SK-N-SH treated with all-trans-retinoic acid at 6 μM for 48 hours (cell line): Measurements from ENCODE around the gene ICAM3.

ENCODE experiments used
- ATAC-seq: fragments of 200-7000 bp; cut with Tn5 transposase; 3 replicates; pipeline ENCODE4 v1.9.1; 2020; ENCODE audit warnings: mild to moderate bottlenecking, moderate library complexity
- BACH2 ChIP-seq: fragments of 250-450 bp; sonication (Bioruptor Pico); IDR thresholded peaks from 2 replicates; pipeline ENCODE4 v1.9.0; 2021; ENCODE audit warnings: mild to moderate bottlenecking, borderline replicate concordance
- CSDC2 ChIP-seq: fragments of 250-450 bp; sonication (Bioruptor Pico); IDR thresholded peaks from 2 replicates; pipeline ENCODE4 v1.5.0; 2020; ENCODE audit warnings: mild to moderate bottlenecking, moderate library complexity
- ESRRG ChIP-seq: fragments of 250-450 bp; sonication (Bioruptor Pico); IDR thresholded peaks from 2 replicates; pipeline ENCODE4 v1.6.1; 2021; ENCODE audit warnings: mild to moderate bottlenecking
- GLIS3 ChIP-seq: fragments of 250-450 bp; sonication (Bioruptor Pico); IDR thresholded peaks from 2 replicates; pipeline ENCODE4 v1.5.0; 2020; ENCODE audit warnings: mild to moderate bottlenecking, moderate library complexity
- ISL1 ChIP-seq: fragments of 250-450 bp; sonication (Bioruptor Pico); IDR thresholded peaks from 2 replicates; pipeline ENCODE4 v2.1.2; 2022; ENCODE audit warnings: mild to moderate bottlenecking, moderate library complexity
- OSR1 ChIP-seq: fragments of 250-450 bp; sonication (Bioruptor Pico); IDR thresholded peaks from 2 replicates; pipeline ENCODE4 v1.8.0; 2022; ENCODE audit warnings: moderate library complexity, mild to moderate bottlenecking, inconsistent platforms
- PPARA ChIP-seq: fragments of 250-450 bp; sonication (Bioruptor Pico); IDR thresholded peaks from 2 replicates; pipeline ENCODE4 v1.5.0; 2020; ENCODE audit warnings: mild to moderate bottlenecking, borderline replicate concordance
- RARB ChIP-seq: fragments of 250-450 bp; sonication (Bioruptor Pico); IDR thresholded peaks from 2 replicates; pipeline ENCODE4 v1.8.0; 2021; ENCODE audit warnings: mild to moderate bottlenecking, moderate library complexity
- SNAI2 ChIP-seq: fragments of 250-450 bp; sonication (Bioruptor Pico); IDR thresholded peaks from 2 replicates; pipeline ENCODE4 v1.5.0; 2020; ENCODE audit warnings: mild to moderate bottlenecking, moderate library complexity
- TCF4 ChIP-seq: fragments of 250-450 bp; sonication (Bioruptor Pico); IDR thresholded peaks from 2 replicates; pipeline ENCODE4 v1.8.0; 2021; ENCODE audit warnings: mild to moderate bottlenecking, moderate library complexity, borderline replicate concordance
- TOX ChIP-seq: fragments of 250-450 bp; sonication (Bioruptor Pico); IDR thresholded peaks from 2 replicates; pipeline ENCODE4 v1.8.0; 2021; ENCODE audit warnings: mild to moderate bottlenecking, moderate library complexity, borderline replicate concordance
- ZC3H10 ChIP-seq: fragments of 250-450 bp; sonication (Bioruptor Pico); IDR thresholded peaks from 2 replicates; pipeline ENCODE4 v1.5.1; 2021; ENCODE audit warnings: mild to moderate bottlenecking, moderate library complexity
- ZFP3 ChIP-seq: fragments of 250-450 bp; sonication (Bioruptor Pico); IDR thresholded peaks from 2 replicates; pipeline ENCODE4 v1.5.0; 2020; ENCODE audit warnings: mild to moderate bottlenecking, moderate library complexity
- ZFP30 ChIP-seq: fragments of 450-650 bp; formaldehyde crosslinking; IDR thresholded peaks from 2 replicates; pipeline ENCODE4 v1.5.0; 2022; ENCODE audit warnings: mild to moderate bottlenecking, moderate library complexity
- ZNF8 ChIP-seq: fragments of 450-650 bp; formaldehyde crosslinking; IDR thresholded peaks from 2 replicates; pipeline ENCODE4 v1.5.0; 2020; ENCODE audit warnings: mild to moderate bottlenecking, moderate library complexity
- TF ChIP-seq, protein P1 (sequence below): fragments of 250-450 bp; sonication (Bioruptor Pico); IDR thresholded peaks from 2 replicates; pipeline ENCODE4 v1.5.1; 2021; ENCODE audit warnings: mild to moderate bottlenecking, moderate library complexity
- TF ChIP-seq, protein P2 (sequence below): fragments of 250-450 bp; sonication (Bioruptor Pico); IDR thresholded peaks from 2 replicates; pipeline ENCODE4 v1.8.0; 2021; ENCODE audit warnings: low read depth, mild to moderate bottlenecking, moderate library complexity, borderline replicate concordance
- TF ChIP-seq, protein P3 (sequence below): fragments of 250-450 bp; sonication (Bioruptor Pico); IDR thresholded peaks from 2 replicates; pipeline ENCODE4 v1.5.1; 2020; ENCODE audit warnings: low read depth, mild to moderate bottlenecking, moderate library complexity
- TF ChIP-seq, protein P4 (sequence below): fragments of 250-450 bp; sonication (Bioruptor Pico); IDR thresholded peaks from 2 replicates; pipeline ENCODE4 v1.8.0; 2020; ENCODE audit warnings: mild to moderate bottlenecking, moderate library complexity, borderline replicate concordance
- TF ChIP-seq, protein P5 (sequence below): fragments of 250-450 bp; sonication (Bioruptor Pico); IDR thresholded peaks from 2 replicates; pipeline ENCODE4 v1.5.0; 2020; ENCODE audit warnings: mild to moderate bottlenecking, moderate library complexity

Gene ICAM3

DNA sequence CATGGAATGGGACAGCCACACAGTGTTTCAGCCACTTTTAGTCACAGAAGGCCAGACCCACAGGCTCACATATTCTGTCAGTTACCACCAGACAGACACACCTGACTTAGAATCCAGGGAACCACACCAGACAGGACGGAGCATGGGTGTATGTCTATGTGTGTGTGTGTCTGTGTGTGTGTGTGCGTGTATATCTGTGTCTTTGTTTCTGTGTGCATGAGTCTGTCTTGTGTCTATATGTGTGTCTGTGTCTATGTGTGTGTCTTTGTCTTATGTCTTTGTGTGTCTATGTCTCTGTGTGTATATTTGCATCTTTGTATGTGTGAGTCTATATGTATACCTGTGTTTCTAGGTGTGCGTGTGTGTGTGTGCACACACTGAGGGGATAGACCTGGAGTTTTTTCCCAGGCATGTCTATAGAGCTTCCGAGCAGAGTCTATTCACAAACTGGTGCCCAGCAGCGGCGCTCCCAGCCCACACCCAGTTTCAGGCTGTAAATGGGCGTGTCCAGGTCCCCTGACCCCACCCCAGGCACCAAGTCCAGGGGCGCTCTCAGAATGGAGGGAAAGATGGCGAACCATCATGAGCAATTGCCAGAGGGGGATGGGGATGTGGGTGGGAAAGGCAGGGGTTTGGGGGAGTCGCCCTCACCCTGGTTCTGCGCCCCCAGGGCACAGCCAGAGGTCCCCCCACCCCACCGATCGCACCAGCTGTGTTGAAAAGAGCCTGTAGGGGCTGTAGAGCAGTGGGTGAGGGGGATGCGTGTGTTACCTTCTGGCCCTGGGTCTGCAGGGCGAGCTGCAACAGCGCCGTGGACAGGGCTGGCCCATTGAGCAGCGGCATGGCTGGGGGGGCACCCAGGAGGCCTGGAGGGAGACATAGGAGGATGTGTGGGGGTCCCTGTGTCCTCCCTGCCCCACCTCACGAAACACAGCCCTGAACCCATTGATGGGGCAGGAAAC is 17.3 kb downstream of the ICAM3 start:
- TF ChIP-seq TCF4 (CRISPR knock-in tag) (no peak), RARB (no peak)
- TF ChIP-seq, protein P1, sequence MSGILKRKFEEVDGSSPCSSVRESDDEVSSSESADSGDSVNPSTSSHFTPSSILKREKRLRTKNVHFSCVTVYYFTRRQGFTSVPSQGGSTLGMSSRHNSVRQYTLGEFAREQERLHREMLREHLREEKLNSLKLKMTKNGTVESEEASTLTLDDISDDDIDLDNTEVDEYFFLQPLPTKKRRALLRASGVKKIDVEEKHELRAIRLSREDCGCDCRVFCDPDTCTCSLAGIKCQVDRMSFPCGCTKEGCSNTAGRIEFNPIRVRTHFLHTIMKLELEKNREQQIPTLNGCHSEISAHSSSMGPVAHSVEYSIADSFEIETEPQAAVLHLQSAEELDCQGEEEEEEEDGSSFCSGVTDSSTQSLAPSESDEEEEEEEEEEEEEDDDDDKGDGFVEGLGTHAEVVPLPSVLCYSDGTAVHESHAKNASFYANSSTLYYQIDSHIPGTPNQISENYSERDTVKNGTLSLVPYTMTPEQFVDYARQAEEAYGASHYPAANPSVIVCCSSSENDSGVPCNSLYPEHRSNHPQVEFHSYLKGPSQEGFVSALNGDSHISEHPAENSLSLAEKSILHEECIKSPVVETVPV (CRISPR knock-in tag), result no peak
- ATAC-seq, result no peak

DNA sequence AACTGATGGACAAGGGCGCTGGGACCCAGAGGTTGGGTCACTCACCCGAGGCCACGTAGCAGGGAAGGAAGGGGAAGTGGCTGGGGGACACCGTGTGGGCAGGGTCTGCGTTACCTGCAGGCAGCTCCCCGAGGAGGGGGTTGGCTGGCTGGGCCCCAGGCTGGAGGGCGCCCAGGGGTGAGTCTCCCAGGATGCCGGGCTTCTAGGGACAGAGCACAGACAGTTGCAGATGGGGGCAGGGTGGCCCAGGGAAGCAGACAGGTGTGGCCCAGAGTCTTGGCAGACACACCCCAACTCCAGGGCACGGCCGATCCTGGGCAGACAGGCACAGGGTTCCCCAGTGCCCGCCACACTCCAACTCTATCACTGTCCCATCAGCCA is 18.0 kb downstream of the ICAM3 start:
- ATAC-seq, result no peak
- no peak for TF ChIP-seq ZC3H10 (CRISPR knock-in tag)
- TF ChIP-seq, protein P2, sequence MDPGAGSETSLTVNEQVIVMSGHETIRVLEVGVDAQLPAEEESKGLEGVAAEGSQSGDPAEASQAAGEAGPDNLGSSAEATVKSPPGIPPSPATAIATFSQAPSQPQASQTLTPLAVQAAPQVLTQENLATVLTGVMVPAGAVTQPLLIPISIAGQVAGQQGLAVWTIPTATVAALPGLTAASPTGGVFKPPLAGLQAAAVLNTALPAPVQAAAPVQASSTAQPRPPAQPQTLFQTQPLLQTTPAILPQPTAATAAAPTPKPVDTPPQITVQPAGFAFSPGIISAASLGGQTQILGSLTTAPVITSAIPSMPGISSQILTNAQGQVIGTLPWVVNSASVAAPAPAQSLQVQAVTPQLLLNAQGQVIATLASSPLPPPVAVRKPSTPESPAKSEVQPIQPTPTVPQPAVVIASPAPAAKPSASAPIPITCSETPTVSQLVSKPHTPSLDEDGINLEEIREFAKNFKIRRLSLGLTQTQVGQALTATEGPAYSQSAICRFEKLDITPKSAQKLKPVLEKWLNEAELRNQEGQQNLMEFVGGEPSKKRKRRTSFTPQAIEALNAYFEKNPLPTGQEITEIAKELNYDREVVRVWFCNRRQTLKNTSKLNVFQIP (CRISPR knock-in tag), result no peak

DNA sequence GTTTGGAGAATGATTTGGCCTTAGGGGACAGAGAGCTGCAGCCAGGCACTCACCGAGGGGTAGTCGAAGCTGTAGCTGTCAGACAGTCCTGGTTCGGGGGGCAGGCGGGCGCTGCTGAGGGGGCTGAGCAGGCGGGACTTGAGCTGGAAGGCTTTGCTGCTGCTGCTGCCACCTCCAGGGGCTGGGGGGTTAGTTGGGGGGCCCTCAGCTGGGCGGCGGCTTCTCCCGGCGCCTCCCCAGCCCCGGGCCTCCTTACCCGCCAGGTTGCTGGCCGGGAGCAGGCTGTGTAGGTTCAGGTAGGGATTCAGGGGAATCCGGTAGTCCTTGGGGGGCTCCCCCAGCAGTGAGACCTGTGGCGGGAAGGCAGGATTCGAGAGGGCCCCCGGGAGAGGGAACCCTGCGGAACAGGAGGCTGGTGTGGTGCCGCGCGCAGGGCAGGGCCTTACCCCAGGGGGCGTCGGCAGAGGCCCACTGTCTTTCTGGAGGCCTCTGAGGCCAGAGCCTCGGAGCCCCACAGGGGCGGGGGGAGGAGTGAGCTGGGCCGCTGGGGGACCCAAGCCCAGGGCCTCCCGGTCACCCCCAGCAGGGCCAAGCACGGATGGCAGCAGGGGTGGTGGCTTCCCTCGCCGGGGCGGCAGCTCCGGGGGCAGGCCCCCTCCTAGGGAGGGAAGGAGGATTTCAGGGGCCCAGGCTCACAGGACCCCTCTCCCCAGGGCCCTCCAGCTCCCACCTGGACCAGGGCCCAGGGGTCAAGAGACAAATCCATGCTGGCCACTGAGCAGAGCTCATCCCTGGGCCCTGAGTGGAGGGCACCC is 18.6 kb downstream of the ICAM3 start:
- TF ChIP-seq, protein P1 (CRISPR knock-in tag), result no peak
- TF ChIP-seq ZFP30 (CRISPR knock-in tag), result no peak
- TF ChIP-seq TOX (CRISPR knock-in tag), result no peak
- TF ChIP-seq, protein P3, sequence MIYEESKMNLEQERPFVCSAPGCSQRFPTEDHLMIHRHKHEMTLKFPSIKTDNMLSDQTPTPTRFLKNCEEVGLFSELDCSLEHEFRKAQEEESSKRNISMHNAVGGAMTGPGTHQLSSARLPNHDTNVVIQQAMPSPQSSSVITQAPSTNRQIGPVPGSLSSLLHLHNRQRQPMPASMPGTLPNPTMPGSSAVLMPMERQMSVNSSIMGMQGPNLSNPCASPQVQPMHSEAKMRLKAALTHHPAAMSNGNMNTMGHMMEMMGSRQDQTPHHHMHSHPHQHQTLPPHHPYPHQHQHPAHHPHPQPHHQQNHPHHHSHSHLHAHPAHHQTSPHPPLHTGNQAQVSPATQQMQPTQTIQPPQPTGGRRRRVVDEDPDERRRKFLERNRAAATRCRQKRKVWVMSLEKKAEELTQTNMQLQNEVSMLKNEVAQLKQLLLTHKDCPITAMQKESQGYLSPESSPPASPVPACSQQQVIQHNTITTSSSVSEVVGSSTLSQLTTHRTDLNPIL, result no peak
- TF ChIP-seq CSDC2 (CRISPR knock-in tag), result no peak
- TF ChIP-seq, protein P4, sequence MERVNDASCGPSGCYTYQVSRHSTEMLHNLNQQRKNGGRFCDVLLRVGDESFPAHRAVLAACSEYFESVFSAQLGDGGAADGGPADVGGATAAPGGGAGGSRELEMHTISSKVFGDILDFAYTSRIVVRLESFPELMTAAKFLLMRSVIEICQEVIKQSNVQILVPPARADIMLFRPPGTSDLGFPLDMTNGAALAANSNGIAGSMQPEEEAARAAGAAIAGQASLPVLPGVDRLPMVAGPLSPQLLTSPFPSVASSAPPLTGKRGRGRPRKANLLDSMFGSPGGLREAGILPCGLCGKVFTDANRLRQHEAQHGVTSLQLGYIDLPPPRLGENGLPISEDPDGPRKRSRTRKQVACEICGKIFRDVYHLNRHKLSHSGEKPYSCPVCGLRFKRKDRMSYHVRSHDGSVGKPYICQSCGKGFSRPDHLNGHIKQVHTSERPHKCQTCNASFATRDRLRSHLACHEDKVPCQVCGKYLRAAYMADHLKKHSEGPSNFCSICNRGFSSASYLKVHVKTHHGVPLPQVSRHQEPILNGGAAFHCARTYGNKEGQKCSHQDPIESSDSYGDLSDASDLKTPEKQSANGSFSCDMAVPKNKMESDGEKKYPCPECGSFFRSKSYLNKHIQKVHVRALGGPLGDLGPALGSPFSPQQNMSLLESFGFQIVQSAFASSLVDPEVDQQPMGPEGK (CRISPR knock-in tag), result no peak
- TF ChIP-seq SNAI2, result no peak
- TF ChIP-seq ZFP3, result no peak
- no peak for ATAC-seq

DNA sequence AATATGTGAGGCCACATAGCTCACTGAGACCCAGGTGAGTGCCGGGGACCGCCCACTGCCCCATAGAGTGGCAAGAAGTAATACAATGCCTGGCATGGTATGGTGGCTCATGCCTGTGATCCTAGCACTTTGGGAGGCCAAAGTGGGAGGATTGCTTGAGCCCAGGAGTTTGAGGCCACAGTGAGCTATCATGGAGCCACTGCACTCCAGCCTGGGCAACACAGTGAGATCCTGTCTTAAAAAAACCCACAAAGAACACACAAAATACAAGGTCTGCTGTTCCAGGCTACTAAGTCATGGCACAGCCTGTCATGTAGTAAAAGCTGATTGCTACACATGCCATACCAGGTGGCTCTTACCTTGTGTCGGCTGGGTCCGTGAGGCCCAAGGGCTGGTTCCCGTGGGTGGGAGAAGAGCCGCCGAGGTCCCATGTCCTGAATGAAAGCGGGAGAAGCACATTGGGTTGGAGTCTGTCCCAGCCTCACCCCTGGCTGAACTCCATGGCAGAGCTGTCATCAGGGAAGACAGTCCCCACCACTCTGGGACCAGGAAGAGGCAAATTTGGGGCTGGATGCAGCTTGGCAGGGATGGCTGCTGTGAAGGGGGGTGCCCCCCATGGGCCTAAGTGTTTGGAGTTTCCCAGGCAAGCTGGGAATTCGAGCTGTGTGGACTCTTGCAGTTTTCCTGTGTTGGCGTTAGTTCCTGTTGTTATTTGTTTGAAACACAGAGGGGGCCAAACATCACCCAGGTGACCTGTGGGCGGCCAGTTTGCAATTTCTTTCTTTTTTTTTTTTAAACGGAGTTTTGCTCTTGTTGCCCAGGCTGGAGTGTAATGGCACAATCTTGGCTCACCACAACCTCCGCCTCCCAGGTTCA is 20.4 kb downstream of the ICAM3 start:
- no peak for ATAC-seq
- no peak for TF ChIP-seq BACH2 (CRISPR knock-in tag)
- no peak for TF ChIP-seq SNAI2
- TF ChIP-seq ISL1 (CRISPR knock-in tag), result no peak
- TF ChIP-seq ZNF8 (CRISPR knock-in tag), result no peak
- TF ChIP-seq, protein P2 (CRISPR knock-in tag), result no peak
- no peak for TF ChIP-seq RARB
- TF ChIP-seq PPARA, result no peak
- no peak for TF ChIP-seq TCF4 (CRISPR knock-in tag)
- TF ChIP-seq, protein P5, sequence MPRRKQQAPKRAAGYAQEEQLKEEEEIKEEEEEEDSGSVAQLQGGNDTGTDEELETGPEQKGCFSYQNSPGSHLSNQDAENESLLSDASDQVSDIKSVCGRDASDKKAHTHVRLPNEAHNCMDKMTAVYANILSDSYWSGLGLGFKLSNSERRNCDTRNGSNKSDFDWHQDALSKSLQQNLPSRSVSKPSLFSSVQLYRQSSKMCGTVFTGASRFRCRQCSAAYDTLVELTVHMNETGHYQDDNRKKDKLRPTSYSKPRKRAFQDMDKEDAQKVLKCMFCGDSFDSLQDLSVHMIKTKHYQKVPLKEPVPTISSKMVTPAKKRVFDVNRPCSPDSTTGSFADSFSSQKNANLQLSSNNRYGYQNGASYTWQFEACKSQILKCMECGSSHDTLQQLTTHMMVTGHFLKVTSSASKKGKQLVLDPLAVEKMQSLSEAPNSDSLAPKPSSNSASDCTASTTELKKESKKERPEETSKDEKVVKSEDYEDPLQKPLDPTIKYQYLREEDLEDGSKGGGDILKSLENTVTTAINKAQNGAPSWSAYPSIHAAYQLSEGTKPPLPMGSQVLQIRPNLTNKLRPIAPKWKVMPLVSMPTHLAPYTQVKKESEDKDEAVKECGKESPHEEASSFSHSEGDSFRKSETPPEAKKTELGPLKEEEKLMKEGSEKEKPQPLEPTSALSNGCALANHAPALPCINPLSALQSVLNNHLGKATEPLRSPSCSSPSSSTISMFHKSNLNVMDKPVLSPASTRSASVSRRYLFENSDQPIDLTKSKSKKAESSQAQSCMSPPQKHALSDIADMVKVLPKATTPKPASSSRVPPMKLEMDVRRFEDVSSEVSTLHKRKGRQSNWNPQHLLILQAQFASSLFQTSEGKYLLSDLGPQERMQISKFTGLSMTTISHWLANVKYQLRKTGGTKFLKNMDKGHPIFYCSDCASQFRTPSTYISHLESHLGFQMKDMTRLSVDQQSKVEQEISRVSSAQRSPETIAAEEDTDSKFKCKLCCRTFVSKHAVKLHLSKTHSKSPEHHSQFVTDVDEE, result no peak
- no peak for TF ChIP-seq ESRRG
- no peak for TF ChIP-seq GLIS3
- no peak for TF ChIP-seq OSR1 (CRISPR knock-in tag)
- TF ChIP-seq CSDC2 (CRISPR knock-in tag), result no peak
